Fibroblast of upper back skin (primary cell): ENCODE data around the gene SIDT2.
"Not testable (repeated sequence)": the region's sequence is repeated elsewhere in the genome, so short reads cannot be mapped to it uniquely, and the experiment has no call there.

ENCODE experiments used
- DNase-seq: peaks from one replicate; pipeline ENCODE4 v3.0.0-alpha.2; 2013

The SIDT2 gene

GRCh38 chr11:117205211-117205818 is 26.8 kb downstream of the SIDT2 start:
- peak; percentile 7 for DNase-seq

GRCh38 chr11:117206111-117206510 is 27.6 kb downstream of the SIDT2 start:
- DNase-seq = peak; percentile 12

GRCh38 chr11:117206859-117207258 is 28.3 kb downstream of the SIDT2 start:
- not testable (repeated sequence) for DNase-seq

GRCh38 chr11:117207481-117207880 is 28.9 kb downstream of the SIDT2 start:
- DNase-seq = not testable (repeated sequence)

- DNase-seq = peak; percentile 42
Observed at GRCh38 chr11:117208710-117209109, 30.2 kb downstream of the SIDT2 start.

GRCh38 chr11:117209351-117210125 is 31.0 kb downstream of the SIDT2 start:
- peak; percentile 56 for DNase-seq

GRCh38 chr11:117210620-117211019 is 32.1 kb downstream of the SIDT2 start:
- DNase-seq = peak; percentile 9

GRCh38 chr11:117212697-117213355 is 34.3 kb downstream of the SIDT2 start:
- no peak for DNase-seq

- no peak for DNase-seq
Observed at GRCh38 chr11:117214404-117215110, 36.0 kb downstream of the SIDT2 start.

GRCh38 chr11:117217141-117218084 is 38.9 kb downstream of the SIDT2 start:
- DNase-seq = peak; percentile 85

- DNase-seq = peak; percentile 79
Observed at GRCh38 chr11:117218133-117218915, 39.8 kb downstream of the SIDT2 start.

GRCh38 chr11:117219001-117219400 is 40.5 kb downstream of the SIDT2 start:
- no peak for DNase-seq

- DNase-seq = no peak
Observed at GRCh38 chr11:117219455-117219854, 40.9 kb downstream of the SIDT2 start.

GRCh38 chr11:117219995-117220394 is 41.5 kb downstream of the SIDT2 start:
- DNase-seq = no peak

GRCh38 chr11:117220568-117220967 is 42.0 kb downstream of the SIDT2 start:
- DNase-seq = no peak

GRCh38 chr11:117220999-117221774 is 42.6 kb downstream of the SIDT2 start:
- DNase-seq = no peak

- DNase-seq = peak; percentile 65
Observed at GRCh38 chr11:117221775-117222517, 43.4 kb downstream of the SIDT2 start.

- DNase-seq = no peak
Observed at GRCh38 chr11:117222991-117223740, 44.6 kb downstream of the SIDT2 start.
